H54 (cell line): ENCODE results near the gene UTP3.

Experiments used
- DNase-seq: peaks from one replicate; pipeline ENCODE4 v3.0.0; 2011; ENCODE audit warnings: low spot score, mixed read lengths; ENCODE audit not compliant: insufficient read length
- FAIRE-seq: peaks from 3 replicates; lab custom pipeline; 2011; peaks lifted over from hg19 to GRCh38; lab: Jason Lieb, UNC
- POLR2A ChIP-seq: IDR thresholded peaks from 2 replicates; pipeline ENCODE4 v1.6.1; 2011; ENCODE audit warnings: low read depth, mild to moderate bottlenecking, low read length

UTP3 gene

GRCh38 chr4:70739496-70740337 lies 51.4 kb downstream of the UTP3 start:
- DNase-seq (no peak), FAIRE-seq (no peak)
- TF ChIP-seq POLR2A = no peak
